GM12878 (cell line): ENCODE measurements around the gene SUSD5. TPM values are rescaled to one million over a fixed set of nuclear protein-coding genes. Genes with fewer than 3 reads are reported as not detected.
"Not testable (repeated sequence)": the region's sequence is repeated elsewhere in the genome, so short reads cannot be mapped to it uniquely, and the experiment has no call there.

Source experiments
- ATAC-seq: fragments of 200-7000 bp; cut with Tn5 transposase; 3 replicates; pipeline ENCODE4 v1.9.1; 2020; ENCODE audit warnings: mild to moderate bottlenecking, moderate library complexity
- BruUV-seq: library from RNA; stranded (reverse); fragments of 400-500 nt; replicated peaks from 2 replicates; lab custom pipeline; 2021; lab: Mats Ljungman, UMichigan
- CTCF ChIA-PET: fragments of 300-600 bp; sonication (Branson Sonifier 250); formaldehyde crosslinking; extraction: SDS; loops from one replicate; lab custom pipeline; 2021; ENCODE audit warnings: inconsistent platforms; lab: Yijun Ruan, JAX
- POLR2A ChIA-PET: fragments of 350-600 bp; formaldehyde crosslinking; extraction: SDS; loops from one replicate; lab custom pipeline; 2021; ENCODE audit warnings: inconsistent platforms; lab: Charles Lee
- RAD21 ChIA-PET: fragments of 300-600 bp; sonication (Branson Sonifier 250); formaldehyde crosslinking; loops from one replicate; lab custom pipeline; 2023; ENCODE audit warnings: antibody characterized with exemption; ENCODE audit not compliant: unreplicated experiment; lab: Charles Lee
- SMC1A ChIA-PET: fragments of 300-600 bp; sonication (Branson Sonifier 250); formaldehyde crosslinking; loops from one replicate; lab custom pipeline; 2023; ENCODE audit not compliant: unreplicated experiment, uncharacterized antibody; lab: Charles Lee
- DNase-seq: peaks from one replicate; pipeline ENCODE4 v3.0.0-alpha.2; 2011; ENCODE audit warnings: low read depth, low spot score
- FAIRE-seq: peaks from 3 replicates; lab custom pipeline; 2011; peaks lifted over from hg19 to GRCh38; lab: Jason Lieb, UNC
- H2AFZ ChIP-seq: 2 replicates; pipeline ENCODE4 v1.6.0; 2011; ENCODE audit warnings: low read depth, low read length, control low read depth; ENCODE audit not compliant: control insufficient read depth
- H3K27ac ChIP-seq: 2 replicates; pipeline ENCODE4 v1.5.1; 2011; ENCODE audit warnings: control low read depth; ENCODE audit not compliant: control insufficient read depth, insufficient read depth
- H3K27me3 ChIP-seq, 2 experiments: replicated peaks in 1 of 2; 2 replicates each; pipeline versions ENCODE4 v1.6.0 to v1.6.1; 2011; ENCODE audit warnings: low read length in 1 of 2; ENCODE audit not compliant: control insufficient read depth in 2 of 2, insufficient read depth in 2 of 2
- H3K36me3 ChIP-seq, 2 experiments: 2 replicates each; pipeline ENCODE4 v1.5.1; 2011; ENCODE audit warnings: low read length in 1 of 2; ENCODE audit not compliant: control insufficient read depth in 2 of 2, insufficient read depth in 2 of 2
- H3K4me1 ChIP-seq: 2 replicates; pipeline ENCODE4 v1.6.1; 2011; ENCODE audit warnings: mild to moderate bottlenecking, low read length, moderate library complexity, mixed read lengths; ENCODE audit not compliant: control insufficient read depth, insufficient read depth
- H3K4me2 ChIP-seq: 2 replicates; pipeline ENCODE4 v1.6.0; 2011; ENCODE audit warnings: control low read depth; ENCODE audit not compliant: control insufficient read depth, insufficient read depth
- H3K4me3 ChIP-seq: fragments of 200-600 bp; sonication (generic); 2 replicates; pipeline ENCODE4 v1.5.1; 2016
- H3K79me2 ChIP-seq: 2 replicates; pipeline ENCODE4 v1.6.0; 2011; ENCODE audit warnings: low read length; ENCODE audit not compliant: control insufficient read depth, insufficient read depth
- H3K9ac ChIP-seq: 2 replicates; pipeline ENCODE4 v1.8.0; 2011; ENCODE audit warnings: low read length, control low read depth, mixed read lengths; ENCODE audit not compliant: control insufficient read depth, insufficient read depth
- H3K9me3 ChIP-seq: replicated peaks from 3 replicates; pipeline ENCODE4 v1.5.1; 2011; ENCODE audit warnings: mild to moderate bottlenecking, low read length; ENCODE audit not compliant: control insufficient read depth, insufficient read depth
- H4K20me1 ChIP-seq: 2 replicates; pipeline ENCODE4 v1.6.0; 2011; ENCODE audit not compliant: control insufficient read depth, insufficient read depth
- ASH2L ChIP-seq: fragments of 300-600, 200-600 bp; sonication (generic); IDR thresholded peaks from 2 replicates; pipeline ENCODE4 v1.6.1; 2017; ENCODE audit warnings: low read depth, mild to moderate bottlenecking, borderline replicate concordance
- ATF7 ChIP-seq: fragments of 450-650 bp; IDR thresholded peaks from 2 replicates; pipeline ENCODE4 v1.6.1; 2016; ENCODE audit warnings: low read depth, mild to moderate bottlenecking
- CREB1 ChIP-seq: IDR thresholded peaks from 2 replicates; pipeline ENCODE4 v1.6.1; 2012; ENCODE audit warnings: low read depth, mild to moderate bottlenecking, inconsistent platforms
- CREM ChIP-seq: IDR thresholded peaks from 2 replicates; pipeline ENCODE4 v1.6.1; 2014; ENCODE audit warnings: antibody characterized with exemption, low read depth
- DPF2 ChIP-seq: fragments of 450-650 bp; IDR thresholded peaks from 2 replicates; pipeline ENCODE4 v1.6.1; 2017; ENCODE audit warnings: mild to moderate bottlenecking
- EED ChIP-seq: sonication (generic); IDR thresholded peaks from 2 replicates; pipeline ENCODE4 v1.6.1; 2016; ENCODE audit warnings: antibody characterized with exemption, low read depth
- MYC ChIP-seq: IDR thresholded peaks from 2 replicates; pipeline ENCODE4 v1.6.1; 2011; ENCODE audit warnings: mild to moderate bottlenecking, low read length, moderate library complexity, inconsistent platforms; ENCODE audit not compliant: insufficient read depth, insufficient replicate concordance, insufficient read length, severe bottlenecking
- NBN ChIP-seq: fragments of 450-650 bp; IDR thresholded peaks from 2 replicates; pipeline ENCODE4 v1.6.1; 2016
- SREBF1 ChIP-seq: IDR thresholded peaks from 2 replicates; pipeline ENCODE4 v1.6.1; 2012; ENCODE audit warnings: mild to moderate bottlenecking, low read length
- SRF ChIP-seq, 2 experiments: IDR thresholded peaks; 2 replicates each; pipeline ENCODE4 v1.6.1; 2011; ENCODE audit warnings: low read depth in 2 of 2, low read length in 2 of 2, mild to moderate bottlenecking in 1 of 2, moderate library complexity in 1 of 2
- ZBED1 ChIP-seq: IDR thresholded peaks from 2 replicates; pipeline ENCODE4 v1.6.1; 2016; ENCODE audit warnings: borderline replicate concordance
- ZNF217 ChIP-seq: fragments of 450-650 bp; IDR thresholded peaks from 2 replicates; pipeline ENCODE4 v1.6.1; 2017; ENCODE audit warnings: antibody characterized with exemption, mild to moderate bottlenecking
- WGBS: methylation state at CpG from one replicate; pipeline ENCODE4 v1.1.6; 2016; ENCODE audit warnings: low lambda C conversion rate; ENCODE audit not compliant: insufficient replicate concordance, insufficient coverage; ENCODE audit errors: missing lambda C conversion rate; 5-methylcytosine and 5-hydroxymethylcytosine counted together
- in situ Hi-C: fragments of 300-500 bp; cut with MboI; formaldehyde crosslinking; loops from 9 replicates; pipeline ENCODE4 v1.14.3; 2018; ENCODE audit warnings: mixed read lengths
- intact Hi-C: fragments of 100-400 bp; cut with micrococcal nuclease; formaldehyde crosslinking; loops from one replicate; pipeline ENCODE4 v1.14.2; 2022; ENCODE audit not compliant: unreplicated experiment
- polyA plus RNA-seq, 11 experiments: library from polyadenylated mRNA; depleted of rRNA in 4 of 11; unstranded in 6 of 11; stranded (reverse) in 5 of 11; fragments of >200 nt; fragmentation: Nextera tagmentation in 4 of 11; fragmentation: Illumina TruSeq in 1 of 11; extraction: Ambion mirVana in 4 of 11; extraction: Trizol in 1 of 11; gene quantifications; 1 replicate in 1 of 11; 2 replicates in 10 of 11; pipeline versions ENCODE4 v1.2.1 to v1.2.3, GENCODE V29; 2011 to 2016; ENCODE audit warnings: inconsistent platforms in 2 of 11, missing spikeins in 2 of 11, low read depth in 1 of 11
- total RNA-seq, 4 experiments: library from RNA; depleted of rRNA in 3 of 4; stranded (reverse); fragments of >200 nt in 3 of 4; fragmentation: Illumina TruSeq in 1 of 4; extraction: Trizol in 1 of 4; gene quantifications; 2 replicates each; pipeline versions ENCODE4 v1.2.1 to v1.2.3, GENCODE V29; 2013 to 2021

Gene SUSD5
- total and polyA plus RNA-seq, 10 of the 15 experiments (the other 5 are each of a cell fraction or from before 2014, with no cell fraction given): 0.01 to 0.05 (median 0.03) TPM; not detected in 4

- H4K20me1 ChIP-seq, H3K9me3 ChIP-seq, POLR2A ChIA-PET, FAIRE-seq, BruUV-seq, in situ Hi-C loops, H3K4me2 ChIP-seq, intact Hi-C loops, DNase-seq, H3K27ac ChIP-seq, H2AFZ ChIP-seq, H3K27me3 ChIP-seq, H3K4me1 ChIP-seq, H3K9ac ChIP-seq, H3K36me3 ChIP-seq, RAD21 ChIA-PET, ATAC-seq, H3K4me3 ChIP-seq, H3K79me2 ChIP-seq: not testable (repeated sequence)
- ChIA-PET CTCF (interaction anchor here (1.5 kb wide), 1 partner anchor 18 kb away, joined by 5 read pairs; no protein-coding TSS in a partner anchor), SMC1A (interaction anchor here (1.0 kb wide), 1 partner anchor 10 kb away, joined by 3 read pairs; no protein-coding TSS in a partner anchor)
- WGBS: 31% methylated on average over 5 of the region's 5 CpGs
These were observed 56.0 kb downstream of the SUSD5 start for GRCh38 chr3:33162621-33163020.

GRCh38 chr3:33159981-33160380 lies 58.6 kb downstream of the SUSD5 start:
- TF ChIP-seq SRF (IDR thresholded peaks at IDR 0.05; ENCODE audit: low read depth in 2 of 2, low read length in 2 of 2) (no peak), SREBF1 (no peak), CREB1 (no peak), CREM (no peak), EED (no peak), ZBED1 (no peak), ZNF217 (no peak), ASH2L (no peak), ATF7 (no peak), NBN (no peak), MYC (no peak), DPF2 (no peak)
- ATAC-seq: no peak
- intact Hi-C loops: no loop called here
- in situ Hi-C loops: no loop called here
- ChIA-PET POLR2A (no interaction called here), SMC1A (interaction anchor here (0.6 kb wide), 1 partner anchor 13 kb away, joined by 3 read pairs; no protein-coding TSS in a partner anchor), RAD21 (no interaction called here), CTCF (interaction anchor here (1.3 kb wide), 1 partner anchor 28 kb away, joined by 3 read pairs; no protein-coding TSS in a partner anchor)
- no peak for FAIRE-seq
- Histone ChIP-seq H3K27ac (no peak overlapping the region), H3K79me2 (no peaks in the 10 kb centered on the region), H3K4me1 (no peaks in the 10 kb centered on the region), H3K4me3 (no peak overlapping the region), H3K9me3 (no peaks in the 10 kb centered on the region), H3K4me2 (no peak overlapping the region), H3K36me3 (no peaks in the 10 kb centered on the region), H3K9ac (no peak overlapping the region), H4K20me1 (no peaks in the 10 kb centered on the region), H3K27me3 (no peaks in the 10 kb centered on the region), H2AFZ (no peak overlapping the region)
- 33% methylated on average over 3 of the region's 3 CpGs for WGBS
- no peak for DNase-seq
- BruUV-seq: no TSS peak
